ENCODE results near the gene ATRNL1. TPM values are rescaled to one million over a fixed set of nuclear protein-coding genes. Genes with fewer than 3 reads are reported as not detected.

Gene ATRNL1
- total RNA-seq, 1 experiment from 2014 or later, result 8.8 TPM

- H3K27me3 Mint-ChIP-seq (ENCODE audit: unreplicated experiment), result no peaks in the 10 kb centered on the region
- no peak overlapping the region for H3K4me3 Mint-ChIP-seq (ENCODE audit: low read depth, unreplicated experiment)
- H3K27ac Mint-ChIP-seq (ENCODE audit: unreplicated experiment), result no peak overlapping the region
- H3K9me3 Mint-ChIP-seq (ENCODE audit: low read depth, unreplicated experiment), result peaks cover 3% of the 10 kb centered on the region
- no peaks in the 10 kb centered on the region for H3K36me3 Mint-ChIP-seq (ENCODE audit: insufficient read depth, unreplicated experiment)
- TF ChIP-seq, protein P1, sequence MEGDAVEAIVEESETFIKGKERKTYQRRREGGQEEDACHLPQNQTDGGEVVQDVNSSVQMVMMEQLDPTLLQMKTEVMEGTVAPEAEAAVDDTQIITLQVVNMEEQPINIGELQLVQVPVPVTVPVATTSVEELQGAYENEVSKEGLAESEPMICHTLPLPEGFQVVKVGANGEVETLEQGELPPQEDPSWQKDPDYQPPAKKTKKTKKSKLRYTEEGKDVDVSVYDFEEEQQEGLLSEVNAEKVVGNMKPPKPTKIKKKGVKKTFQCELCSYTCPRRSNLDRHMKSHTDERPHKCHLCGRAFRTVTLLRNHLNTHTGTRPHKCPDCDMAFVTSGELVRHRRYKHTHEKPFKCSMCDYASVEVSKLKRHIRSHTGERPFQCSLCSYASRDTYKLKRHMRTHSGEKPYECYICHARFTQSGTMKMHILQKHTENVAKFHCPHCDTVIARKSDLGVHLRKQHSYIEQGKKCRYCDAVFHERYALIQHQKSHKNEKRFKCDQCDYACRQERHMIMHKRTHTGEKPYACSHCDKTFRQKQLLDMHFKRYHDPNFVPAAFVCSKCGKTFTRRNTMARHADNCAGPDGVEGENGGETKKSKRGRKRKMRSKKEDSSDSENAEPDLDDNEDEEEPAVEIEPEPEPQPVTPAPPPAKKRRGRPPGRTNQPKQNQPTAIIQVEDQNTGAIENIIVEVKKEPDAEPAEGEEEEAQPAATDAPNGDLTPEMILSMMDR (IDR thresholded peaks at IDR 0.05; ENCODE audit: unreplicated experiment), result no peak
- no peaks in the 10 kb centered on the region for H3K4me1 Mint-ChIP-seq (ENCODE audit: low read depth, unreplicated experiment)
- intact Hi-C loops (cut with micrococcal nuclease; ENCODE audit: unreplicated experiment), result loop anchor here (5.0 kb wide), 1 partner anchor 145 kb away; no protein-coding TSS in a partner anchor
- no TSS peak for BruUV-seq (replicated peaks)
- no peak for DNase-seq
- CTCF ChIA-PET, result no interaction called here
These were observed 24.1 kb downstream of the ATRNL1 start for GRCh38 chr10:115117301-115117700.

DNA sequence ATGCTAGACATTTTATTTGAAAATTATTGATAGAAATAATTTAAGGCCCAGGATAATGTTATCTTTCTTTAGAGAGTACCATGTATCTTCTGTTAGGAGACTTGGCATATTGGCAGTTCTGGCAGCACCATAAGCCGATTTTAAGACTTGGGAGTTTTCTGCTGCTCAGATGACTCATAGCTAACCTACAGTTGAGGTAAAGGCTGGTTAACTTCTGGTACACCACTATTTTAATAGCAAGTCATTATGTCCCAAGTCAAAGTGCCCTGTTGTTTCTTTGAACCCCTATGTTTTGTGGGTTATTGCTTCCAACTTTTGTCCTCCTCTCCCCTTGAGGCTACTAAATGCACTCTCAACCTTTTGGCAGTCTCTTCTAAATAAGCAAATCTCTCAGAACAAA lies 25.2 kb downstream of the ATRNL1 start:
- TF ChIP-seq, protein P1 (IDR thresholded peaks at IDR 0.05; ENCODE audit: unreplicated experiment), result no peak
- Mint-ChIP-seq H3K36me3 (ENCODE audit: insufficient read depth, unreplicated experiment) (no peaks in the 10 kb centered on the region), H3K9me3 (ENCODE audit: low read depth, unreplicated experiment) (no peaks in the 10 kb centered on the region), H3K27ac (ENCODE audit: unreplicated experiment) (no peak overlapping the region), H3K4me3 (ENCODE audit: low read depth, unreplicated experiment) (no peak overlapping the region), H3K27me3 (ENCODE audit: unreplicated experiment) (no peaks in the 10 kb centered on the region), H3K4me1 (ENCODE audit: low read depth, unreplicated experiment) (no peaks in the 10 kb centered on the region)
- CTCF ChIA-PET, result interaction anchor here (0.5 kb wide), 1 partner anchor 600 kb away, joined by 3 read pairs; no protein-coding TSS in a partner anchor
- intact Hi-C loops (cut with micrococcal nuclease; ENCODE audit: unreplicated experiment), result loop anchor here (5.0 kb wide), 1 partner anchor 146 kb away; no protein-coding TSS in a partner anchor
- DNase-seq, result no peak
- BruUV-seq (replicated peaks), result no TSS peak

- intact Hi-C loops (cut with micrococcal nuclease; ENCODE audit: unreplicated experiment), result loop anchor here (5.0 to 10.0 kb wide), 2 partner anchors 411 to 823 kb away; no protein-coding TSS in a partner anchor
These were observed 32.3 kb downstream of the ATRNL1 start for GRCh38 chr10:115125505-115125904.

DNA sequence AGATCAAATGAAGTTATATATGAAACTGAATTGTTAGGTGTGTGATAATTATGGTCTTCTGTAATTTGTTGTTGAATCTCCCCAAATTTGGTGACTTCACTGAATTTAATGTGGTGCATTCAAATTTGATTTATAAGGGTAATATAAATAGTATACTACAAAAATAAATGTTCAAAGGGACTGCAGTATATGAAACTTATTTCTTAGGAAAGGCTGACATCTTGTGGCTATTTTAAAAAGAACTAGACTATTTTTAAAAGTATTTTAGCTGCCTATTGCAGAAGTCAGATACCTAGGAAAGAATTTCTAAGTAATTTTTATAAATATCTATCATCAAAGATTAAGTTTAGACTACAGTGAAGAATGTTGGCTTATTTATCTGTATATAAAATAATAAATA lies 36.6 kb downstream of the ATRNL1 start:
- Mint-ChIP-seq H3K36me3 (ENCODE audit: insufficient read depth, unreplicated experiment) (no peaks in the 10 kb centered on the region), H3K4me1 (ENCODE audit: low read depth, unreplicated experiment) (no peaks in the 10 kb centered on the region), H3K27ac (ENCODE audit: unreplicated experiment) (no peak overlapping the region), H3K4me3 (ENCODE audit: low read depth, unreplicated experiment) (no peak overlapping the region), H3K9me3 (ENCODE audit: low read depth, unreplicated experiment) (no peaks in the 10 kb centered on the region), H3K27me3 (ENCODE audit: unreplicated experiment) (no peaks in the 10 kb centered on the region)
- CTCF ChIA-PET, result interaction anchor here (0.8 to 1.0 kb wide), 2 partner anchors 253 to 309 kb away, joined by 3 to 7 read pairs; no protein-coding TSS in a partner anchor
- DNase-seq, result no peak
- no TSS peak for BruUV-seq (replicated peaks)
- TF ChIP-seq, protein P1 (IDR thresholded peaks at IDR 0.05; ENCODE audit: unreplicated experiment), result no peak
- intact Hi-C loops (cut with micrococcal nuclease; ENCODE audit: unreplicated experiment), result loop anchor here (1.0 to 10.0 kb wide), 4 partner anchors 252 to 827 kb away; no protein-coding TSS in a partner anchor

More at GRCh38 chr10:115125505-115125904, 32.3 kb downstream of the ATRNL1 start:
- TF ChIP-seq, protein P1 (IDR thresholded peaks at IDR 0.05; ENCODE audit: unreplicated experiment), result no peak
- Mint-ChIP-seq H3K4me1 (ENCODE audit: low read depth, unreplicated experiment) (no peaks in the 10 kb centered on the region), H3K27ac (ENCODE audit: unreplicated experiment) (no peak overlapping the region), H3K9me3 (ENCODE audit: low read depth, unreplicated experiment) (no peaks in the 10 kb centered on the region), H3K27me3 (ENCODE audit: unreplicated experiment) (no peaks in the 10 kb centered on the region), H3K36me3 (ENCODE audit: insufficient read depth, unreplicated experiment) (no peaks in the 10 kb centered on the region), H3K4me3 (ENCODE audit: low read depth, unreplicated experiment) (no peak overlapping the region)
- CTCF ChIA-PET, result no interaction called here
- no peak for DNase-seq
- no TSS peak for BruUV-seq (replicated peaks)

Data from Calu3 (cell line).